H9 (cell line): Measurements from ENCODE around the gene WIPF1. TPM values are rescaled to one million over a fixed set of nuclear protein-coding genes. Genes with fewer than 3 reads are reported as not detected.

Source experiments
- DNase-seq: peaks from one replicate; pipeline ENCODE4 v3.0.0-alpha.2; 2017
- H2AFZ ChIP-seq: one replicate; pipeline ENCODE4 v1.6.1; 2013; ENCODE audit warnings: mild to moderate bottlenecking, low read length, control low read depth, moderate library complexity
- H2AK5ac ChIP-seq: 2 replicates; pipeline ENCODE4 v1.6.1; 2013; ENCODE audit warnings: low read length, control low read depth, mixed read lengths; ENCODE audit not compliant: insufficient read length
- H2BK120ac ChIP-seq: one replicate; pipeline ENCODE4 v1.6.1; 2013; ENCODE audit warnings: low read depth, mild to moderate bottlenecking, low read length, control low read depth, inconsistent platforms; ENCODE audit not compliant: poor library complexity, severe bottlenecking
- H2BK12ac ChIP-seq: 2 replicates; pipeline ENCODE4 v1.6.1; 2013; ENCODE audit warnings: low read length, control low read depth, mixed read lengths, low read depth; ENCODE audit not compliant: insufficient read length
- H2BK15ac ChIP-seq: 2 replicates; pipeline ENCODE4 v1.6.1; 2013; ENCODE audit warnings: low read depth, low read length, control low read depth
- H2BK20ac ChIP-seq: one replicate; pipeline ENCODE4 v1.6.1; 2013; ENCODE audit warnings: low read depth, mild to moderate bottlenecking, low read length, control low read depth, inconsistent platforms; ENCODE audit not compliant: poor library complexity, severe bottlenecking
- H2BK5ac ChIP-seq: 2 replicates; pipeline ENCODE4 v1.6.1; 2013; ENCODE audit warnings: low read length, control low read depth, mixed read lengths; ENCODE audit not compliant: insufficient read length
- H3K14ac ChIP-seq: 2 replicates; pipeline ENCODE4 v1.6.1; 2013; ENCODE audit warnings: low read length, control low read depth; ENCODE audit not compliant: insufficient read depth
- H3K18ac ChIP-seq: 2 replicates; pipeline ENCODE4 v1.6.1; 2013; ENCODE audit warnings: low read depth, mild to moderate bottlenecking, mixed read lengths, low read length, control low read depth; ENCODE audit not compliant: insufficient read length
- H3K23ac ChIP-seq: 2 replicates; pipeline ENCODE4 v1.6.1; 2013; ENCODE audit warnings: low read length, control low read depth, mixed read lengths, low read depth; ENCODE audit not compliant: insufficient read length
- H3K23me2 ChIP-seq: 2 replicates; pipeline ENCODE4 v1.6.1; 2013; ENCODE audit warnings: low read depth, mild to moderate bottlenecking, mixed read lengths, low read length, control low read depth; ENCODE audit not compliant: insufficient read length, poor library complexity, severe bottlenecking
- H3K27ac ChIP-seq: 2 replicates; pipeline ENCODE4 v1.5.1; 2013; ENCODE audit warnings: low read length, control low read depth, mixed read lengths, low read depth; ENCODE audit not compliant: insufficient read length
- H3K27me3 ChIP-seq: 2 replicates; pipeline ENCODE4 v1.6.1; 2013; ENCODE audit warnings: low read length, control low read depth, inconsistent platforms; ENCODE audit not compliant: insufficient read depth
- H3K4ac ChIP-seq: 2 replicates; pipeline ENCODE4 v1.6.1; 2013; ENCODE audit warnings: low read depth, mild to moderate bottlenecking, control low read depth, inconsistent platforms, low read length, moderate library complexity
- H3K4me1 ChIP-seq: 2 replicates; pipeline ENCODE4 v1.6.1; 2013; ENCODE audit warnings: low read length, control low read depth, inconsistent platforms; ENCODE audit not compliant: insufficient read depth
- H3K4me2 ChIP-seq: 2 replicates; pipeline ENCODE4 v1.6.1; 2013; ENCODE audit warnings: low read length, control low read depth, mixed read lengths; ENCODE audit not compliant: insufficient read length, insufficient read depth
- H3K56ac ChIP-seq: 2 replicates; pipeline ENCODE4 v1.6.1; 2013; ENCODE audit warnings: low read depth, mild to moderate bottlenecking, mixed read lengths, low read length, control low read depth; ENCODE audit not compliant: insufficient read length
- H3K79me1 ChIP-seq: 2 replicates; pipeline ENCODE4 v1.6.1; 2013; ENCODE audit warnings: low read depth, mild to moderate bottlenecking, moderate library complexity, low read length, control low read depth, inconsistent platforms; ENCODE audit not compliant: insufficient read depth, poor library complexity, severe bottlenecking
- H3K79me2 ChIP-seq: 2 replicates; pipeline ENCODE4 v1.6.1; 2013; ENCODE audit warnings: low read length, control low read depth, inconsistent platforms; ENCODE audit not compliant: insufficient read depth
- H3K9ac ChIP-seq: 2 replicates; pipeline ENCODE4 v1.6.1; 2013; ENCODE audit warnings: low read length, control low read depth, mixed read lengths; ENCODE audit not compliant: insufficient read length; ENCODE audit errors: extremely low read depth
- H3K9me3 ChIP-seq: one replicate; pipeline ENCODE4 v1.6.1; 2013; ENCODE audit warnings: low read depth, low read length, inconsistent platforms; ENCODE audit not compliant: control insufficient read depth
- H3T11ph ChIP-seq: one replicate; pipeline ENCODE4 v1.6.1; 2013; ENCODE audit warnings: mild to moderate bottlenecking, low read length, control low read depth, inconsistent platforms
- H4K20me1 ChIP-seq: one replicate; pipeline ENCODE4 v1.6.1; 2013; ENCODE audit not compliant: control insufficient read depth, insufficient read length, insufficient read depth
- H4K5ac ChIP-seq: 2 replicates; pipeline ENCODE4 v1.6.1; 2013; ENCODE audit warnings: low read depth, mild to moderate bottlenecking, mixed read lengths, low read length, control low read depth; ENCODE audit not compliant: insufficient read length
- H4K8ac ChIP-seq: replicated peaks from 2 replicates; pipeline ENCODE4 v1.6.1; 2013; ENCODE audit warnings: low read length, control low read depth, mixed read lengths, low read depth; ENCODE audit not compliant: insufficient read length
- H4K91ac ChIP-seq: 2 replicates; pipeline ENCODE4 v1.6.1; 2013; ENCODE audit warnings: low read depth, mild to moderate bottlenecking, moderate library complexity, mixed read lengths, low read length, control low read depth; ENCODE audit not compliant: insufficient read length
- H3K27ac Mint-ChIP-seq, 3 experiments: 2 replicates in 2 of 3; 3 replicates in 1 of 3; pipeline ENCODE4 v1.8.0; 2020 to 2021; ENCODE audit warnings: mixed read lengths in 3 of 3, mild to moderate bottlenecking in 1 of 3, moderate library complexity in 1 of 3
- H3K27me3 Mint-ChIP-seq: 2 replicates; pipeline ENCODE4 v1.8.0; 2021; ENCODE audit warnings: low read depth, mild to moderate bottlenecking, moderate library complexity, mixed read lengths
- H3K36me3 Mint-ChIP-seq, 3 experiments: 2 replicates in 2 of 3; 3 replicates in 1 of 3; pipeline ENCODE4 v1.8.0; 2020 to 2021; ENCODE audit warnings: low read depth in 3 of 3, mixed read lengths in 3 of 3; ENCODE audit not compliant: insufficient read depth in 1 of 3
- H3K4me1 Mint-ChIP-seq, 2 experiments: 2 replicates each; pipeline ENCODE4 v1.8.0; 2020; ENCODE audit warnings: mixed read lengths in 2 of 2
- H3K4me3 Mint-ChIP-seq, 2 experiments: 2 replicates in 1 of 2; 3 replicates in 1 of 2; pipeline ENCODE4 v1.8.0; 2020 to 2021; ENCODE audit warnings: mild to moderate bottlenecking in 2 of 2, mixed read lengths in 2 of 2, moderate library complexity in 1 of 2
- H3K9me3 Mint-ChIP-seq, 2 experiments: 2 replicates in 1 of 2; 3 replicates in 1 of 2; pipeline ENCODE4 v1.8.0; 2020; ENCODE audit warnings: mild to moderate bottlenecking in 2 of 2, mixed read lengths in 2 of 2, moderate library complexity in 1 of 2
- WGBS: extraction: QIAGEN DNeasy Blood & Tissue Kit; methylation state at CpG from one replicate; pipeline ENCODE4 v1.1.7; 2013; ENCODE audit warnings: missing lambda C conversion rate, low lambda C conversion rate, mixed read lengths; ENCODE audit not compliant: insufficient read length; ENCODE audit errors: extremely low coverage; 5-methylcytosine and 5-hydroxymethylcytosine counted together
- total RNA-seq: library from RNA; stranded (reverse); gene quantifications from 2 replicates; pipeline ENCODE4 v1.2.1, GENCODE V29; 2021
- TF ChIP-seq, protein P1 (sequence below): fragments of 200-600 bp; sonication (generic); conservative IDR thresholded peaks from 3 replicates; pipeline ENCODE4 v1.8.0; 2021; ENCODE audit warnings: antibody characterized with exemption, mild to moderate bottlenecking

Gene WIPF1
- total RNA-seq, 1 experiment from 2014 or later = 5.1 TPM

DNA sequence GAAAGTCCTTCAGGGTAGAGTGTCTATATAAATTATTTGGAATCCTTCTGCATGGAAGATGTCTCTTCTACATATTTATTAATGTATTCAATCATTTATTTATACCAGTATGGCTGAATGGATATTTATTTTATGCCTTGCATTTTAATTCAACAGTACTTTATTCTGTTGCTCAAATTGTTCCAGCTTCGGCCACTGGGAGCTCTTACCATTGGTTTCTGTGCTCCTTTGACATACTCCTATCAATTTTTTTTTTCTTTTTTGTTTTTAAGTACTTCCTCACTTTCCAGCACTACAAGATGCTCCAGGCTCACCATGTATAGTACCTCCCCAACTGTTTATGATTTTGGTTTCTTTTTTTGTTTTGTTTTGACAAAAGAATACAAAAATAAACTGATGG lies 39.4 kb upstream of the WIPF1 start:
- no CpG with 5 or more reads among the region's 1 CpG for WGBS
- no peak overlapping the region for H3K18ac ChIP-seq
- no peak overlapping the region for H3K4me3 Mint-ChIP-seq
- no peak overlapping the region for H2BK120ac ChIP-seq
- H3K27ac ChIP-seq = no peak overlapping the region
- no peak overlapping the region for H3K9ac ChIP-seq
- no peaks in the 10 kb centered on the region for H3K27me3 ChIP-seq
- H3K9me3 Mint-ChIP-seq = no peaks in the 10 kb centered on the region
- no peak overlapping the region for H4K91ac ChIP-seq
- no peaks in the 10 kb centered on the region for H3K27me3 Mint-ChIP-seq
- no peak overlapping the region for H4K5ac ChIP-seq
- no peak overlapping the region for H2BK12ac ChIP-seq
- H3K23ac ChIP-seq = no peak overlapping the region
- peaks cover 3% of the 10 kb centered on the region; the same call in 1 of the 2 replicates for H3K4me1 ChIP-seq
- H2BK20ac ChIP-seq = no peak overlapping the region
- H3K79me1 ChIP-seq = no peaks in the 10 kb centered on the region
- no peaks in the 10 kb centered on the region for H3K79me2 ChIP-seq
- H3T11ph ChIP-seq = no peak overlapping the region
- H3K4ac ChIP-seq = no peak overlapping the region
- H2BK5ac ChIP-seq = no peak overlapping the region
- TF ChIP-seq, protein P1, sequence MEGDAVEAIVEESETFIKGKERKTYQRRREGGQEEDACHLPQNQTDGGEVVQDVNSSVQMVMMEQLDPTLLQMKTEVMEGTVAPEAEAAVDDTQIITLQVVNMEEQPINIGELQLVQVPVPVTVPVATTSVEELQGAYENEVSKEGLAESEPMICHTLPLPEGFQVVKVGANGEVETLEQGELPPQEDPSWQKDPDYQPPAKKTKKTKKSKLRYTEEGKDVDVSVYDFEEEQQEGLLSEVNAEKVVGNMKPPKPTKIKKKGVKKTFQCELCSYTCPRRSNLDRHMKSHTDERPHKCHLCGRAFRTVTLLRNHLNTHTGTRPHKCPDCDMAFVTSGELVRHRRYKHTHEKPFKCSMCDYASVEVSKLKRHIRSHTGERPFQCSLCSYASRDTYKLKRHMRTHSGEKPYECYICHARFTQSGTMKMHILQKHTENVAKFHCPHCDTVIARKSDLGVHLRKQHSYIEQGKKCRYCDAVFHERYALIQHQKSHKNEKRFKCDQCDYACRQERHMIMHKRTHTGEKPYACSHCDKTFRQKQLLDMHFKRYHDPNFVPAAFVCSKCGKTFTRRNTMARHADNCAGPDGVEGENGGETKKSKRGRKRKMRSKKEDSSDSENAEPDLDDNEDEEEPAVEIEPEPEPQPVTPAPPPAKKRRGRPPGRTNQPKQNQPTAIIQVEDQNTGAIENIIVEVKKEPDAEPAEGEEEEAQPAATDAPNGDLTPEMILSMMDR = no peak; the same call in 1 of the 3 replicates
- H2AFZ ChIP-seq = no peak overlapping the region
- no peak overlapping the region for H3K4me2 ChIP-seq
- H3K56ac ChIP-seq = no peak overlapping the region
- H2AK5ac ChIP-seq = no peak overlapping the region
- H3K36me3 Mint-ChIP-seq = no peaks in the 10 kb centered on the region
- H4K20me1 ChIP-seq = no peaks in the 10 kb centered on the region
- H3K23me2 ChIP-seq = no peaks in the 10 kb centered on the region
- peaks cover 3 to 6% of the 10 kb centered on the region in 2 experiments; a peak in 3 of 4 replicates for H3K4me1 Mint-ChIP-seq
- H4K8ac ChIP-seq = no peak overlapping the region
- H3K14ac ChIP-seq = no peak overlapping the region
- no peaks in the 10 kb centered on the region for H3K9me3 ChIP-seq
- no peak overlapping the region; a peak in 1 of 7 replicates for H3K27ac Mint-ChIP-seq
- no peak for DNase-seq
- no peak overlapping the region for H2BK15ac ChIP-seq
